SJCRH30 (cell line): ENCODE measurements around the gene TGDS. TPM values are rescaled to one million over a fixed set of nuclear protein-coding genes. Genes with fewer than 3 reads are reported as not detected.
"Not testable (repeated sequence)": the region's sequence is repeated elsewhere in the genome, so short reads cannot be mapped to it uniquely, and the experiment has no call there.

Experiments
- DNase-seq, 2 experiments: peaks; one replicate each; pipeline ENCODE4 v3.0.0-alpha.2; 2015 to 2020
- H3K27ac ChIP-seq: fragments of 250-450 bp; sonication (Bioruptor Pico); 2 replicates; pipeline ENCODE4 v1.5.1; 2020; ENCODE audit warnings: mild to moderate bottlenecking, moderate library complexity
- H3K27me3 ChIP-seq: fragments of 250-450 bp; sonication (Bioruptor Pico); 2 replicates; pipeline ENCODE4 v1.5.1; 2020; ENCODE audit warnings: mild to moderate bottlenecking, moderate library complexity
- H3K36me3 ChIP-seq: fragments of 250-450 bp; sonication (Bioruptor Pico); 2 replicates; pipeline ENCODE4 v1.5.1; 2020; ENCODE audit warnings: mild to moderate bottlenecking, moderate library complexity
- H3K4me1 ChIP-seq: fragments of 250-450 bp; sonication (Bioruptor Pico); 2 replicates; pipeline ENCODE4 v1.5.1; 2020; ENCODE audit warnings: mild to moderate bottlenecking, moderate library complexity
- H3K4me3 ChIP-seq: fragments of 250-450 bp; sonication (Bioruptor Pico); 2 replicates; pipeline ENCODE4 v1.5.1; 2020; ENCODE audit warnings: mild to moderate bottlenecking, moderate library complexity
- H3K9me3 ChIP-seq: fragments of 250-450 bp; sonication (Bioruptor Pico); replicated peaks from 2 replicates; pipeline ENCODE4 v1.5.1; 2020; ENCODE audit warnings: mild to moderate bottlenecking, moderate library complexity
- total RNA-seq: library from RNA; depleted of rRNA; stranded (reverse); fragments of >200 nt; shearing (Covaris generic); gene quantifications from 2 replicates; pipeline ENCODE4 v1.2.3, GENCODE V29; 2014; rRNA removed

Gene TGDS, protein sequence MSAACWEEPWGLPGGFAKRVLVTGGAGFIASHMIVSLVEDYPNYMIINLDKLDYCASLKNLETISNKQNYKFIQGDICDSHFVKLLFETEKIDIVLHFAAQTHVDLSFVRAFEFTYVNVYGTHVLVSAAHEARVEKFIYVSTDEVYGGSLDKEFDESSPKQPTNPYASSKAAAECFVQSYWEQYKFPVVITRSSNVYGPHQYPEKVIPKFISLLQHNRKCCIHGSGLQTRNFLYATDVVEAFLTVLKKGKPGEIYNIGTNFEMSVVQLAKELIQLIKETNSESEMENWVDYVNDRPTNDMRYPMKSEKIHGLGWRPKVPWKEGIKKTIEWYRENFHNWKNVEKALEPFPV
- 17.9 and 21.3 TPM in 2 replicates for total RNA-seq

DNA sequence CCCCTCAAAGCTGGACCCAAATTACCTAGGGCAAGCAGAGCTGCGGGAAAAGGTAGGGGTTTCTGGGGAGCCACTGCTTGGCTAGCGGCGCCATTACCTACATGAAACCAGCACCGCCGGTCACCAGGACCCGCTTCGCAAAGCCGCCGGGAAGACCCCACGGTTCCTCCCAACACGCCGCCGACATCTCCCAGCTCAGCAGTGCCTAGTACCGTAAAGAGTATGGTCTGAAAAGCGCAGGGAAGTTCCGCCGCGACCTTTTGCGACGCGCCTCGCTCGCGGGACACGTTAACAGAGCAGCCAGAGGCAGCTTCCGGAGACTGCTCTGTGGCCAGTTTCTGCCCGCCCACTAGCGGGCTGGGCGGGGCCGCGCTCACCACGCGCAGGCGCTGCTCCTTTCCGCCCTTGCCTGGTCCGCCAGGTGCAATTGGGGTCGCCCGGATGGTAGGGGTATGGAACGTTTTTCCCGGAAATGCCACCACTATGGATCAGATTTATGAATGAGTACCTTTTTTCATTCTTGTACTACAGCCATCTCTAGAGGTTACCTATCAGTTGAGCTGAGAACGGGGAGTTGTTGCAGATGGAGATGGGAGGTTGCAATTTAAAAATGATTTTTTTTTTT is at the start of gene TGDS:
Gene TGDS (minus strand): TSS at position 203 of the 625 bp plus-strand sequence. CDS start 16 bp downstream, at position 187.
- DNase-seq, result peak; percentile 89 to 91

DNA sequence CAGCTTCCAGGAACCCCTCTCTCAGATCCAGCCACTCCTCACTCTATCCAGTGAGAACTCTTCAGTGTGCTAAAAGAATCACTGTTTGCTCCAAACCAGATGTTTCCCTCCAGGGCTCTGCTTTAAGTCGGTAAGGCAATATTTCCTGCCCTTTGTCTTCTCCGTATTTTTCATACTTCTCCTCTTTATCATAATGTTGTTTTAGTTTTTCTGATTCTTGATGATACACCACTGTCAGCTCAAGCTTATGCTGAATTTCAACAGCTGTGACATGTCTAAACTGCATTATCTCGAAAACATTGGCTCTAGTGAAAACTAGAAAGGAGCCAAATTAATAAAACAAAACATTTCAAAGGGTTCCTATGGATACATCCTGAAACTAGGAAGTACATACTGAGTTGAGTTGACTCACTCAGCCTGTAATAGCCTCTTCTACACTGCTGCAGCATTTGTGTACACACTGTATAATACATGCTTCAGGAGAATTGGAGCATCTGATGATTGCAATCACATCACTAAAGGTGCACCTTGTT is 45.5 kb upstream of the TGDS start:
- H3K36me3 ChIP-seq, result no peaks in the 10 kb centered on the region
- peaks cover 6% of the 10 kb centered on the region; the same call in 1 of the 2 replicates for H3K4me1 ChIP-seq
- H3K9me3 ChIP-seq, result no peaks in the 10 kb centered on the region
- H3K27me3 ChIP-seq, result no peaks in the 10 kb centered on the region
- peak in 1 of 2 experiments; percentile 39 for DNase-seq
- H3K4me3 ChIP-seq, result no peak overlapping the region
- no peak overlapping the region for H3K27ac ChIP-seq

More for the DNA sequence above, at the start of gene TGDS:
- H3K4me3 ChIP-seq, result peak within 1 kb of the TSS; percentile 79
- H3K4me1 ChIP-seq, result peaks cover 6% of the 10 kb centered on the region
- no peaks in the 10 kb centered on the region for H3K27me3 ChIP-seq
- 0 out of 2 replicates have a peak, but pooled peaks cover 4% of the 10 kb centered on the region for H3K9me3 ChIP-seq
- peak within 1 kb of the TSS; percentile 58 for H3K27ac ChIP-seq
- peaks cover 10% of the 10 kb centered on the region for H3K36me3 ChIP-seq

DNA sequence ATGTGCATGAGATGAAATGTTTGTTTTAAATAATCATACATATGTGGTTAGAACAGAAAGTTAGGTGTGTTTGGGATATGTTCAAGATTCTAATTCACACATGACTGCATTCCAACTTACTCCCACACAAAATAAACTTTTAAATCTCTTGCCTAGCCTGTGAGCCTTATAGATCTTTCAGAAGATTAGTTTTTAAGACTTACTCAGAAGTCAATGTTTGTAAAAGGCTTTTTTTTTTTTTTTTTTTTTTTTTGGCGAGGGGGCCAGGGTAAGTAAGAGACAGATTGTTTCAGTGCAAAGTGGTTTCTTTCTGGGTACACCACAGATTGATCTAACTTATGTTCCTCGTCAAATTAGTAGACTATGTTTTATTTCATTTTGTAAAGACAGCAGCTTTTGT is 44.8 kb upstream of the TGDS start:
- no peaks in the 10 kb centered on the region for H3K36me3 ChIP-seq
- no peaks in the 10 kb centered on the region for H3K27me3 ChIP-seq
- H3K4me3 ChIP-seq, result no peak overlapping the region
- H3K4me1 ChIP-seq, result peaks cover 6% of the 10 kb centered on the region; the same call in 1 of the 2 replicates
- no peak for DNase-seq
- no peak overlapping the region for H3K27ac ChIP-seq
- no peaks in the 10 kb centered on the region for H3K9me3 ChIP-seq

DNA sequence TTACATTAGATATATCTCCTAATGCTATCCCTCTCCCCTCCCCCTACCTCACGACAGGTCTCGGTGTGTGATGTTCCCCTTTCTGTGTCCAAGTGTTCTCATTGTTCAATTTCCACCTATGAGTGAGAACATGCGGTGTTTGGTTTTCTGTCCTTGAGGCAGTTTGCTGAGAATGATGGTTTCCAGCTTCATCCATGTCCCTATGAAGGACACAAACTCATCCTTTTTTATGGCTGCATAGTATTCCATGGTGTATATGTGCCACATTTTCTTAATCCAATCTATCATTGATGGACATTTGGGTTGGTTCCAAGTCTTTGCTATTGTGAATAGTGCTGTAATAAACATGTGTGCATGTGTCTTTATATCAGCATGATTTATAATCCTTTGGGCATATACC is 41.7 kb upstream of the TGDS start:
- H3K36me3 ChIP-seq, H3K27ac ChIP-seq, H3K4me3 ChIP-seq, H3K9me3 ChIP-seq, H3K4me1 ChIP-seq, DNase-seq, H3K27me3 ChIP-seq: not testable (repeated sequence)

DNA sequence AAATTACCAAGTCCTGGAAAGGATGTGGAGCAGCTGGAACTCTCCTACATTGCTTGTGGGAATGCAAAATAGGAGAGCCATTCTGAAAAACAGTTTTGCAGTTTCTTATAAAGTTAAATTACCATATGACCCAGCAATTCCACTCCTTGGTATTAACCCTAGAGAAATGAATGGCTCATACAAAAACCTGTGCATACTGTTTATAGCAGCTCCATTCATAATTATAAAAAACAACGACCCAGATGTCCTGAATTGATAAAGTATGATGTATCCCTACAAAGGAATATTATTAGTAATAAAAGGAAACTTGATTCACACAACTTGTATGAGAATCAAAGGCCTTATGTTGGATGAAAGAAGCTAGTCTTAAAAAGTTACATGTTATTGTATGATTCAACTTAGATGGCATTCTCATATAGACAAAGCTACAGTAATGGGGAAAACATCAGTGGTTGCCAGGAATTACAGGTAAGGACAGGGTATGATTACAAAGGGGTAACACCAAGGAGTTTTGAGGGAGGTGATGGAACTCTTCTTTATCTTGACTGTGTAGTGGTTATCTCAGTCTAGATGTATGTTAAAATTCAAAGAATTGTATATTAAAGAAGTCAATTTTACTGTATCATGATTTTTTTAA is 41.1 kb upstream of the TGDS start:
- peaks cover 6% of the 10 kb centered on the region; the same call in 1 of the 2 replicates for H3K4me1 ChIP-seq
- no peaks in the 10 kb centered on the region for H3K27me3 ChIP-seq
- no peak overlapping the region for H3K27ac ChIP-seq
- no peaks in the 10 kb centered on the region for H3K36me3 ChIP-seq
- no peak overlapping the region for H3K4me3 ChIP-seq
- DNase-seq, result no peak
- H3K9me3 ChIP-seq, result no peaks in the 10 kb centered on the region

DNA sequence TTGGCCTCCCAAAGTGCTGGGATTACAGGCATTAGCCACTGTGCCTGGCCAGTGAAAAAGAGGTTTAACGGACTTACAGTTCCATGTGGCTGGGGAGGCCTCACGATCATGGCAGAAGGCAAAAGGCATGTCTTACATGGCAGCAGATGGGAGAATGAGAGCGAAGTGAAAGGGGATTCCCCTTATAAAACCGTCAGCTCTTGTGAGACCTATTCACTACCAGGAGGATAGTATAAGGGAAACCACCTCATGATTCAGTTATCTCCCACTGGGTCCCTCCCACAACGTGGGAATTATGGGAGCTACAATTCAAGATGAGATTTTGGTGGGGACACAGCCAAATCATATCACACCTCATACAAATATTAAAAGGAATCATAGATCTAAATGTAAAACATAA is 40.1 kb upstream of the TGDS start:
- H3K27ac ChIP-seq, H3K36me3 ChIP-seq, H3K27me3 ChIP-seq, H3K4me3 ChIP-seq, H3K4me1 ChIP-seq, DNase-seq, H3K9me3 ChIP-seq: not testable (repeated sequence)

DNA sequence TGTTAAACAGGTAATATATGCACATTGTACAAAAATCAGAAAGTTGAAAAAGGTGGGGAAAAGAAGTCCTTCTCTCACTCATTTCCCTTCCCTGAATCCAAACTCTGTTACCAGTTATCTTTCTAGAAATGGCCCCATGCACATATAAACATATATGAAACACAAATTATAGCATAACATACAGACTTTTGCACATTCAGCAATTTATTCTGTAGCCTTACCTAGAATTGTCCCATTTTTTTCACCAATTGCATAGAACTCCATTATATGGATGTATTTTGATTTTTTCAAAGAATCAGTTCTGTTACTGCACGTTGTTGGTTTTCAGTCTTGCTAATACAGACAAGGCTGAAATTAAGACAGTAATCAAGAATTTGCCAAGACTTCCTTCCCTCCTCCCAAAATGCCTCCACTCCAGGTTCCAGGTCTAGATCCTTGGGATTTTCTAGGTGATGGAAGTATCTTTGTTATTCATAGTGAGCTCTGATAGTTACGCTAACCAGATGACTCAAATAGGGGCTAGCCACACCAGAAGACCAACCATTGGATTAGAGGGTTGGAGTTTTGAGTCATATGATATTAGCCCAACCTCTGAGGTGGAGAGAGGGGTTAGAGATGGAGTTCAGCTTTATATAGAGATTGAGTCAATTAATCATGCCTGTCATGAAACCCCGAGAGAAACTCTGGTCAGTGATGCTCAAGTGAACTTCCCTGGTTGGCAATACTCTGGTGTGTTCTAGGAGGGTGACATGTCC is 36.5 kb upstream of the TGDS start:
- Histone ChIP-seq H3K27me3 (no peaks in the 10 kb centered on the region), H3K27ac (no peak overlapping the region), H3K36me3 (peaks cover 11% of the 10 kb centered on the region), H3K9me3 (no peaks in the 10 kb centered on the region), H3K4me1 (no peaks in the 10 kb centered on the region), H3K4me3 (no peak overlapping the region)
- no peak for DNase-seq

DNA sequence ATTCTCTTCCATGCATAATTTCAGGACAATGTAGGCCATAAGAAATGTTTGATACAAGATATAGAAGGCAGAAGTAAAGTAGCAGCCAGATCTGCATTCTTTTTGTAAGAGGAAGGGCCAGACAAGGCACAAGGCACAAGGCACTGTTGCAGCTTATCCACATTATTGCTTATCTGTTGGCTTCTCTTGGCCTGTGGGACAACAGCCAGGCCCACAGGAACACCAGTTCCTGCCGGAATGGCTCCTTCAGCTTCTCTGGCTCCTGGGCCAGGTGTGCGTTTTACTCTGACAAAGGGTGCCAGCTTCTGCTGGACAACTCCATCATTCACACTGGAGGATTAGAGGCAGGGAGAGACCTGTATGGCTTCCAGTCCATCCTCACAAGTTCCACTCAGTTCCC is 34.9 kb upstream of the TGDS start:
- H3K4me3 ChIP-seq, result no peak overlapping the region
- H3K4me1 ChIP-seq, result no peaks in the 10 kb centered on the region
- H3K27ac ChIP-seq, result no peak overlapping the region
- H3K36me3 ChIP-seq, result peaks cover 22% of the 10 kb centered on the region
- H3K27me3 ChIP-seq, result no peaks in the 10 kb centered on the region
- no peak for DNase-seq
- H3K9me3 ChIP-seq, result no peaks in the 10 kb centered on the region

DNA sequence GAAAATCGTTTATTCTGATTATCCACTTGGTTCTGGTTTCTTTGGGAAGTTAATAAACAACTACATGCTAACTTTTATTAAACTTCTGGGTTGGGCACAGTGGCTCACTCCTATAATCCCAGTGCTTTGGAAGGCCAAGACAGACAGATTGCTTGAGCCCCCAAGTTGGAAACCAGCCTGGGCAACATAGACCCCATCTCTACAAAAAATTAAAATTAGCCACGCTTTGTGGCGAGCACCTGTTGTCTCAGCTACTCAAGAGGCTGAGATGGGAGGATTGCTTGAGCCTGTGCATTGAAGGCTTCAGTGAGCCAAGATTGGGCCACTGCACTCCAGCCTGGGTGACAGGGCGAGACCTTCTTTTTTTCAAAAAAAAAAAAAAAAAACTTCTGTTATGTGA is 27.4 kb upstream of the TGDS start:
- peaks cover 58% of the 10 kb centered on the region for H3K36me3 ChIP-seq

DNA sequence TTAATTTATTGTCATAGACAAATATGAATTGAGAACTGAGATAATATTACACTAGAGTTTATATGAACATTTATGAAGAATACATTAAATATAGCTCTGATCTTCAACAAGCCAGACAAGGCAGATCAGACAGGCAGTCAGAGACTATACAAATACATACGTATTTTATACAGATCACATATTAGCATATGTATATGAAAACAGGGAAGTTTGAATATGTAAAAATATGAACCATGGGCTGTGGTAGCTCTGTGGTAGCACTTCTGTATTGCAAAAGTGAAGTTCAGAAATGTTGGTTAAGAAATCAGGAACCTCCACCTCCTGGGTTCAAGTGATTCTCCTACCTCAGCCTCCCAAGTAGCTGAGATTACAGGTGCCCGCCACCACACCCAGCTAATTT is 26.4 kb upstream of the TGDS start:
- no peaks in the 10 kb centered on the region for H3K9me3 ChIP-seq
- no peak overlapping the region for H3K4me3 ChIP-seq
- H3K36me3 ChIP-seq, result peaks cover 48% of the 10 kb centered on the region
- H3K4me1 ChIP-seq, result peaks cover 5% of the 10 kb centered on the region
- H3K27ac ChIP-seq, result no peak overlapping the region; the same call in 1 of the 2 replicates
- no peak for DNase-seq
- H3K27me3 ChIP-seq, result no peaks in the 10 kb centered on the region

More for the DNA sequence above, 27.4 kb upstream of the TGDS start:
- Histone ChIP-seq H3K9me3 (no peaks in the 10 kb centered on the region), H3K4me1 (peaks cover 5% of the 10 kb centered on the region), H3K4me3 (no peak overlapping the region), H3K27ac (peak overlapping the region; percentile 69), H3K27me3 (no peaks in the 10 kb centered on the region)
- DNase-seq, result peak; percentile 45 to 73

DNA sequence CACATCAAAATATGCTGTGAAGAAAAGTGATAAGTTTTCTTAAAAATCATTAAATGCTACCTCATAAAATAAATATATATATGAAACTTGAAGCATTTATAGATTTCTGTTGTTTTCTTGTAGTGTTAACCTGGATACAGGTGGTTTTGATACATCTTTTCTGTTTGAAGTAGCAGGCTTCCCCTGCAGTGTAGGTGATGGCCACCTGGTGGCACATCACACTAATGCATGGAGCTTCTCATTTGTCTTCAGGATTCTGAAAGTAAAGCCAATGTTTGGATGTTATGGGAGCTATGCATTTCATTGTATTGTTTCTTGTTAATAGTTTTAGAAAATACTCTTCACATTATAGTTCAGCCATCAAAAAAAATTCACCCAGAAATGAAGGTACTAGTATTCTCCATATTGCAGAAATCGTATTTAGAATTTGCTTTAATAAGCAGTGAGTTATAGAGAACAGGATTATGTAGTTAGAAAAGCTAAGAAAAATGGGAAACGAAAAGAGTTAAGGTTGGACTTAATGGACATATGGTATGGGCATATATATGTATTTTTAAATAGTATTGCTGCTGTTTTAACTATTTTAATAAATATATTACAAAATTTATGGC is 24.4 kb upstream of the TGDS start:
- H3K4me3 ChIP-seq, result no peak overlapping the region
- peaks cover 5% of the 10 kb centered on the region for H3K4me1 ChIP-seq
- DNase-seq, result peak in 1 of 2 experiments; percentile 37
- no peaks in the 10 kb centered on the region for H3K9me3 ChIP-seq
- H3K27me3 ChIP-seq, result no peaks in the 10 kb centered on the region
- no peak overlapping the region for H3K27ac ChIP-seq
- peaks cover 35% of the 10 kb centered on the region for H3K36me3 ChIP-seq

DNA sequence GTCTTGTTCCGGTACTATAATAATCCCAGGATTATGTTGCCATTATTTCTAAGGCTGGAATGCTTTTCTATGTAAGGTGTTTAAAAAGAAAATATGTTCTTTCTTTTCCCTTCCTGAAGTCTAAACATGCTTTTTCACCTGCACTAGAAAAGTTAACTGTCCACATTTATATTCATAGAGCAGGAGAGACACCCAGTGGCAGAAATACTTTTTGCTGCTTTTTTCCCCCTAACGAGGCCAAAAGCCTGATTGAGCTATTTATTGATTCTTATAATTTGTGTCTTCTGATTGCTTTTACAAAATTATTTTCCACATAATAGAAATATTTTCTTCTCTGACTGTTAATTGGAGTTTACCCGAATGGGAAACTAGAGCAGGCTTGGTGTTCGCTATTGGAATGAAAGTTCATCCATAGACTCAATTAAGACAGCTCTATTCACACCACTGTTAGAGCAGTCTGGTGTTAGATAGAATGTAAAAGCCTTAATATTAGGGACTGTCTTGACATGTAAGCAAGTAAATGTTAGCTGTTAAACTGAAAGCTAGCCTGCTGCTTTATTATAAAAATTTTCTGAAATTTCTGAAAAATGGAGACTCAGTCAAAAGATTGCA is 21.5 kb upstream of the TGDS start:
- H3K27ac ChIP-seq, result no peak overlapping the region
- no peaks in the 10 kb centered on the region for H3K9me3 ChIP-seq
- H3K27me3 ChIP-seq, result no peaks in the 10 kb centered on the region
- peaks cover 29% of the 10 kb centered on the region for H3K36me3 ChIP-seq
- H3K4me1 ChIP-seq, result no peaks in the 10 kb centered on the region
- DNase-seq, result peak in 1 of 2 experiments; percentile 36
- no peak overlapping the region for H3K4me3 ChIP-seq

DNA sequence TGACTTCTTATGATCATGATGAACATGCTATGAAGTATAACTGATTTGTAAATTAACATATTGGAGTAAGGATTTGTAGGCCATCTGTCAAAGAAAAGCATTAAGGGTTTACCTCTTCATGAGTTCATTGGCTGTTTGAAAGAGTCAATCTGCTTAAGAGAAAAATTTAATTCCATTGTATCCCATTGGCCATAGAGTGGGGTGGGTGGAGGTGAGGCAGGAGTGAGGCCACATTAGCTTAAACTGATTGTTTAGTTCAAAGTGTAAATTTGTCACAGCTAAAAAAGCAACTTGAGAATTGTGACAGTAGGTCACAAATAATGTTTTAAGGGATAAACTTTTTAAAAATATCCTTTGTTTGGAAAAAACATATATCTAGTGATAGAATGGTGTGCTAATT is 17.1 kb upstream of the TGDS start:
- no peak overlapping the region for H3K27ac ChIP-seq
- no peaks in the 10 kb centered on the region for H3K9me3 ChIP-seq
- H3K4me3 ChIP-seq, result no peak overlapping the region
- peaks cover 36% of the 10 kb centered on the region for H3K36me3 ChIP-seq
- no peaks in the 10 kb centered on the region for H3K27me3 ChIP-seq
- DNase-seq, result no peak
- no peaks in the 10 kb centered on the region for H3K4me1 ChIP-seq

DNA sequence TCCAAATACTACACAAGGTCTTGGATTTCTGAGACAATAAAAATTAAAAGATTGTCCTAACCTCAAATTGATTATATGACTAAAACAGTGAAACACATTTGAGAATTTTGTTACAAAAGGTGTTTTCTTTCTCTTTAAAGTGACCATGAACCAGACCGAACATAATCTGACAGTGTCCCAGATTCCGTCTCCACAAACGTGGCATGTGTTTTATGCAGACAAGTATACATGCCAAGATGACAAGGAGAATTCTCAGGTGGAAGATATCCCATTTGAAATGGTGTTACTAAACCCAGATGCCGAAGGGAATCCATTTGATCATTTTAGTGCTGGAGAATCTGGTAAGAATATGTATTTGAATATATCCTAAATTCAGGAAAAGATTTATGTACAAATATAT is 16.1 kb upstream of the TGDS start:
- Histone ChIP-seq H3K9me3 (no peaks in the 10 kb centered on the region), H3K36me3 (peaks cover 36% of the 10 kb centered on the region), H3K27me3 (no peaks in the 10 kb centered on the region), H3K4me1 (no peaks in the 10 kb centered on the region), H3K27ac (no peak overlapping the region), H3K4me3 (no peak overlapping the region)
- no peak for DNase-seq
